Upper lobe of left lung (tissue), 6 donors: ENCODE results near the gene TENM3. TPM values are rescaled to one million over a fixed set of nuclear protein-coding genes. Genes with fewer than 3 reads are reported as not detected.

ENCODE experiments used
- ATAC-seq, 2 donors: fragments of 200-7000 bp; cut with Tn5 transposase; one replicate each; pipeline ENCODE4 v1.9.1; 2022; ENCODE audit warnings: mild to moderate bottlenecking in 2 of 2, moderate library complexity in 2 of 2; ENCODE audit not compliant: low FRiP score in 2 of 2
- DNase-seq, 2 donors: peaks; one replicate each; pipeline ENCODE4 v3.0.0-alpha.2; 2019 to 2020
- H3K27ac ChIP-seq, 4 donors: fragments of 200-600 bp; sonication (generic); one replicate each; pipeline ENCODE4 v1.5.1; 2016 to 2019
- H3K27me3 ChIP-seq, 4 donors: fragments of 200-600 bp; sonication (generic); one replicate each; pipeline ENCODE4 v1.5.1; 2017 to 2019
- H3K36me3 ChIP-seq, 4 donors: fragments of 200-600 bp; sonication (generic); one replicate each; pipeline ENCODE4 v1.5.1; 2016 to 2019
- H3K4me1 ChIP-seq, 4 donors: fragments of 200-600 bp; sonication (generic); one replicate each; pipeline ENCODE4 v1.5.1; 2018 to 2019
- H3K4me3 ChIP-seq, 4 donors: fragments of 200-600 bp; sonication (generic); one replicate each; pipeline ENCODE4 v1.5.1; 2017 to 2019; ENCODE audit warnings: mild to moderate bottlenecking in 2 of 4, moderate library complexity in 1 of 4
- H3K9me3 ChIP-seq, 4 donors: fragments of 200-600 bp; sonication (generic); one replicate each; pipeline ENCODE4 v1.5.1; 2018 to 2019
- EP300 ChIP-seq, 4 donors: sonication (generic); formaldehyde crosslinking; IDR thresholded peaks; one replicate each; pipeline ENCODE4 v1.5.1; 2017; ENCODE audit warnings: antibody characterized with exemption in 4 of 4, control low read depth in 2 of 4
- POLR2A ChIP-seq, 4 donors: fragments of 450-650 bp; IDR thresholded peaks; one replicate each; pipeline ENCODE4 v1.5.1; 2016 to 2017; ENCODE audit warnings: antibody characterized with exemption in 4 of 4, mild to moderate bottlenecking in 2 of 4
- POLR2AphosphoS5 ChIP-seq, 2 donors: sonication (generic); formaldehyde crosslinking; IDR thresholded peaks; one replicate each; pipeline ENCODE4 v1.5.1; 2017; ENCODE audit warnings: antibody characterized with exemption in 2 of 2
- WGBS, 2 donors: methylation state at CpG; one replicate each; pipeline ENCODE4 v1.1.5; 2017 to 2018; 5-methylcytosine and 5-hydroxymethylcytosine counted together
- total RNA-seq, 6 donors: library from RNA; depleted of rRNA in 4 of 6; stranded (reverse); fragments of >200 nt in 4 of 6; gene quantifications; one replicate each; pipeline versions ENCODE4 v1.1.0 to v1.2.1, GENCODE V29; 2016 to 2021
- TF ChIP-seq, protein P1 (sequence below), 6 experiments: fragments of 450-650 bp in 4 of 6; fragments of 200-600 bp in 2 of 6; sonication (generic) in 2 of 6; IDR thresholded peaks; one replicate each; pipeline ENCODE4 v1.5.1; 2016 to 2019; ENCODE audit warnings: antibody characterized with exemption in 6 of 6
- donor health status: DM: no; HTN: no; CAD: no; lungs with moderate emphysema.
- donor health status: DM: no; HTN: yes; CAD: no; lungs with severe emphysema.

Gene TENM3
- total RNA-seq, 6 donors from 2014 or later: 0.33 to 7.1 (median 1.1) TPM

DNA sequence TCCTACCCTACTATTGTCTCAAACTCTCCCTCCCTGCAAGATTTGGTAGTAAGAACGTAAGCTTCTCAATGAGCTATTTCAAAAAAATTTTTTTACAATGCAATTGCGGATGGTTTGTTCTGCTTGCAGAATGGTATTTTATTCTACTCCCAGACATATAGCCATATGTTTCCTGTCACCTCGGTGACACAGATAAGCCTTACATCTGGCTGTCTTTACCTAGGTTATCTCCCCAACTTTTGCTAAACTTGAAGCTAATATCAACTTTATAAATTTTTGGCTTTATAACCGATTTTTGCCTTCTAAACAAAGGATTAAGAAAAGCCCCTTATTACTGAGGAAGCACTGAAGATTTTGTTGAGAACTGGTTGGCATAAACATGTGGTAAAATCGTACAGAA, 331.5 kb downstream of the TENM3 start:
- TF ChIP-seq POLR2AphosphoS5 (IDR thresholded peaks at IDR 0.05) (no peak), POLR2A (IDR thresholded peaks at IDR 0.05) (no peak), EP300 (IDR thresholded peaks at IDR 0.05) (no peak)
- TF ChIP-seq, protein P1, sequence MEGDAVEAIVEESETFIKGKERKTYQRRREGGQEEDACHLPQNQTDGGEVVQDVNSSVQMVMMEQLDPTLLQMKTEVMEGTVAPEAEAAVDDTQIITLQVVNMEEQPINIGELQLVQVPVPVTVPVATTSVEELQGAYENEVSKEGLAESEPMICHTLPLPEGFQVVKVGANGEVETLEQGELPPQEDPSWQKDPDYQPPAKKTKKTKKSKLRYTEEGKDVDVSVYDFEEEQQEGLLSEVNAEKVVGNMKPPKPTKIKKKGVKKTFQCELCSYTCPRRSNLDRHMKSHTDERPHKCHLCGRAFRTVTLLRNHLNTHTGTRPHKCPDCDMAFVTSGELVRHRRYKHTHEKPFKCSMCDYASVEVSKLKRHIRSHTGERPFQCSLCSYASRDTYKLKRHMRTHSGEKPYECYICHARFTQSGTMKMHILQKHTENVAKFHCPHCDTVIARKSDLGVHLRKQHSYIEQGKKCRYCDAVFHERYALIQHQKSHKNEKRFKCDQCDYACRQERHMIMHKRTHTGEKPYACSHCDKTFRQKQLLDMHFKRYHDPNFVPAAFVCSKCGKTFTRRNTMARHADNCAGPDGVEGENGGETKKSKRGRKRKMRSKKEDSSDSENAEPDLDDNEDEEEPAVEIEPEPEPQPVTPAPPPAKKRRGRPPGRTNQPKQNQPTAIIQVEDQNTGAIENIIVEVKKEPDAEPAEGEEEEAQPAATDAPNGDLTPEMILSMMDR (IDR thresholded peaks at IDR 0.05): no peak
- 54 to 62% methylated on average over 5 of the region's 5 CpGs for WGBS, 2 donors
- H3K27ac ChIP-seq: no peak overlapping the region
- DNase-seq: no peak
- no peaks in the 10 kb centered on the region for H3K36me3 ChIP-seq
- peaks cover 0 to 3% (median 0%) of the 10 kb centered on the region in 4 donors for H3K9me3 ChIP-seq
- H3K4me3 ChIP-seq: no peak overlapping the region
- ATAC-seq: no peak
- H3K27me3 ChIP-seq: no peaks in the 10 kb centered on the region
- H3K4me1 ChIP-seq: peaks cover 0 to 3% (median 0%) of the 10 kb centered on the region in 4 donors

DNA sequence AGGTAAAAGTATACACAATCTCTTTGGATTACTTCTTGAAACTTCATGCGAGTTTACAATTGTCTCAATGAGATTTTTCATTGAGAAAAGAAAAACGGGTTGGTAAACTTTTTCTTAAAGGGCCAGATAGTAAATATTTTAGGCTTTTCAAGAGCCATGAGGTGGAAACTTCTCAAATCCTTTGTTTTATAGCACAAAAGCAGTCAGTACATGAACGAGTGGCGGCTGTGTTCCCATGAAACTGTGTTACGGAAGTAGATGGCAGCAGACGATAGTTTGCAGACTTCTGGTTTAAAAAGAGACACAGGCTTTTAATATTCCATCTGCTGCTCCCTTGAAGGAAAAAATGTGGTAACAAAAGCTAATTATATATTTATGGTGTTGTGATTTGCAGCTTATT, 332.0 kb downstream of the TENM3 start:
- no peaks in the 10 kb centered on the region for H3K27me3 ChIP-seq
- no peak for ATAC-seq
- peaks cover 0 to 3% (median 0%) of the 10 kb centered on the region in 4 donors for H3K4me1 ChIP-seq
- DNase-seq: no peak
- TF ChIP-seq POLR2AphosphoS5 (IDR thresholded peaks at IDR 0.05): no peak
- TF ChIP-seq, protein P1 (IDR thresholded peaks at IDR 0.05): no peak
- TF ChIP-seq EP300 (IDR thresholded peaks at IDR 0.05): no peak
- TF ChIP-seq POLR2A (IDR thresholded peaks at IDR 0.05): no peak
- H3K27ac ChIP-seq: no peak overlapping the region
- WGBS, 2 donors: 38 to 63% methylated on average over 6 of the region's 6 CpGs
- peaks cover 0 to 3% (median 0%) of the 10 kb centered on the region in 4 donors for H3K9me3 ChIP-seq
- H3K4me3 ChIP-seq: no peak overlapping the region
- no peaks in the 10 kb centered on the region for H3K36me3 ChIP-seq

GRCh38 chr4:182576601-182577289, 333.5 kb downstream of the TENM3 start:
- 64 to 70% methylated on average over 12 of the region's 12 CpGs for WGBS, 2 donors
- H3K4me1 ChIP-seq: peaks cover 0 to 3% (median 0%) of the 10 kb centered on the region in 4 donors
- ATAC-seq (no peak), DNase-seq (no peak)
- H3K27ac ChIP-seq: no peak overlapping the region
- no peaks in the 10 kb centered on the region for H3K36me3 ChIP-seq
- H3K4me3 ChIP-seq: no peak overlapping the region
- TF ChIP-seq, protein P1 (IDR thresholded peaks at IDR 0.05): no peak
- TF ChIP-seq POLR2AphosphoS5 (IDR thresholded peaks at IDR 0.05): no peak
- no peak for TF ChIP-seq POLR2A (IDR thresholded peaks at IDR 0.05)
- TF ChIP-seq EP300 (IDR thresholded peaks at IDR 0.05): no peak
- H3K9me3 ChIP-seq: peaks cover 0 to 3% (median 0%) of the 10 kb centered on the region in 4 donors
- no peaks in the 10 kb centered on the region for H3K27me3 ChIP-seq

- Histone ChIP-seq H3K4me1 (peaks cover 0 to 3% (median 0%) of the 10 kb centered on the region in 4 donors), H3K9me3 (peaks cover 0 to 3% (median 0%) of the 10 kb centered on the region in 4 donors), H3K36me3 (no peaks in the 10 kb centered on the region), H3K27ac (no peak overlapping the region), H3K27me3 (no peaks in the 10 kb centered on the region), H3K4me3 (no peak overlapping the region)
- no peak for TF ChIP-seq POLR2AphosphoS5 (IDR thresholded peaks at IDR 0.05)
- TF ChIP-seq EP300 (IDR thresholded peaks at IDR 0.05): no peak
- TF ChIP-seq, protein P1 (IDR thresholded peaks at IDR 0.05): no peak
- no peak for TF ChIP-seq POLR2A (IDR thresholded peaks at IDR 0.05)
- DNase-seq (no peak), ATAC-seq (no peak)
- 89 to 91% methylated on average over 5 of the region's 5 CpGs for WGBS, 2 donors
Measured at GRCh38 chr4:182577411-182577810, 334.2 kb downstream of the TENM3 start.

DNA sequence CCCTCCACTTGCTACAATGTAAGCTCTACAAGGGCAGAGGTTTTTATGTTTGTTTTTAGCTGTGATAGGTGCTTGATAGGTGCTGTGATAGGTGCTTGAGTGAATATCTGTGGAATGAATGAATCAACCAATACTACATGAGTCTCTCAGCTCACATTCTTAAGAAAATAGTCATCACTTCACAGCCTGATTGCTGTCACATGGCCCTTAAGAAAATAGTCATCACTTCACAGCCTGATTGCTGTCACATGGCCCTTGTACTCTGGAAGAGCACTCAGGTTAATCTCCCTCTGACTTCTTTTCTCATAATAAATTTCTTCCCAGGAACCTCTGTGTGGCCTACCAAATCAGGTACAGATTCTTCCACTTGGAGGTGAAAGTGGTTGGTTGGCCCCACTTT, 335.2 kb downstream of the TENM3 start:
- peaks cover 0 to 3% (median 0%) of the 10 kb centered on the region in 4 donors for H3K4me1 ChIP-seq
- DNase-seq (peak in 1 of 2 donors; percentile 47), ATAC-seq (peak; percentile 46 to 93)
- no peaks in the 10 kb centered on the region for H3K36me3 ChIP-seq
- no peaks in the 10 kb centered on the region for H3K27me3 ChIP-seq
- peak overlapping the region in 1 of 4 donors; percentile 49 for H3K27ac ChIP-seq
- TF ChIP-seq POLR2A (IDR thresholded peaks at IDR 0.05) (no peak), POLR2AphosphoS5 (IDR thresholded peaks at IDR 0.05) (peak; percentile 28 to 49), EP300 (IDR thresholded peaks at IDR 0.05) (peak in 2 of 4 donors; percentile 29 to 97)
- TF ChIP-seq, protein P1 (IDR thresholded peaks at IDR 0.05): no peak
- H3K4me3 ChIP-seq: no peak overlapping the region
- H3K9me3 ChIP-seq: peaks cover 0 to 3% (median 0%) of the 10 kb centered on the region in 4 donors
